HL-60 (cell line): Measurements from ENCODE around the gene CYP17A1.

ENCODE experiments used
- POLR2AphosphoS5 ChIP-seq: IDR thresholded peaks from 2 replicates; pipeline ENCODE4 v1.6.1; 2012; ENCODE audit warnings: low read depth
- TF ChIP-seq, protein P1 (sequence below): IDR thresholded peaks from one replicate; pipeline ENCODE4 v1.5.1; 2011; ENCODE audit warnings: low read length, control low read depth, inconsistent platforms; ENCODE audit not compliant: insufficient read depth
- TF ChIP-seq, protein P2 (sequence below): IDR thresholded peaks from 2 replicates; pipeline ENCODE4 v1.6.1; 2012; ENCODE audit warnings: low read depth; ENCODE audit not compliant: insufficient replicate concordance

DNA sequence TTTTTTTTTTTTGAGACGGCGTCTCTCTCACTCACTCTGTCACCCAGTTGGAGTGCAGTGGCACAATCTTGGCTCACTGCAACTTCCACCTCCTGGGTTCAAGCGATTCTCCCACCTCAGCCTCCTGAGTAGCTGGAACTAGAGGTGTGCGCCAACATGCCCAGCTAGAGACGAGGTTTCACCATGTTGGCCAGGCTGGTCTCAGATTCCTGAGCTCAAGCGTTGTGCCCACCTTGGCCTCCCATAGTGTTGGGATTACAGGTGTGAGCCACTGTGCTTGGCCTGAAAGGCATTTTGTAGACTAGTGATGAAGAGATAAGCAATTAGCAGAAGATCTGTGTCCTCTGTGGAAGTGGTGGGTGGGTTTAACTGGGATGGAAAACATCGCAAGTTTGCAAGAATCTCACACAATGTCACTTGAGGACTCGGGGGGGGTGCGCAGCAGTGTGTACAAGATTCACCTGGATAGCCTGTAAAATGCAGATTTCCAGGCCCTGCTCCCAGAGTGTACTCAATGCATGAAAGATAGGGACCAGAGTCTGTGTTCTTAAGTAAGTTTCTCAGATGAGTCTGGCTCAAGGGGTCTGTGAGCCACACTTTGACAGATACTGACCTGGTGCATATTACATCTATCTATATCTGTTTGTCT lies 10.9 kb downstream of the CYP17A1 start:
- TF ChIP-seq, protein P1, sequence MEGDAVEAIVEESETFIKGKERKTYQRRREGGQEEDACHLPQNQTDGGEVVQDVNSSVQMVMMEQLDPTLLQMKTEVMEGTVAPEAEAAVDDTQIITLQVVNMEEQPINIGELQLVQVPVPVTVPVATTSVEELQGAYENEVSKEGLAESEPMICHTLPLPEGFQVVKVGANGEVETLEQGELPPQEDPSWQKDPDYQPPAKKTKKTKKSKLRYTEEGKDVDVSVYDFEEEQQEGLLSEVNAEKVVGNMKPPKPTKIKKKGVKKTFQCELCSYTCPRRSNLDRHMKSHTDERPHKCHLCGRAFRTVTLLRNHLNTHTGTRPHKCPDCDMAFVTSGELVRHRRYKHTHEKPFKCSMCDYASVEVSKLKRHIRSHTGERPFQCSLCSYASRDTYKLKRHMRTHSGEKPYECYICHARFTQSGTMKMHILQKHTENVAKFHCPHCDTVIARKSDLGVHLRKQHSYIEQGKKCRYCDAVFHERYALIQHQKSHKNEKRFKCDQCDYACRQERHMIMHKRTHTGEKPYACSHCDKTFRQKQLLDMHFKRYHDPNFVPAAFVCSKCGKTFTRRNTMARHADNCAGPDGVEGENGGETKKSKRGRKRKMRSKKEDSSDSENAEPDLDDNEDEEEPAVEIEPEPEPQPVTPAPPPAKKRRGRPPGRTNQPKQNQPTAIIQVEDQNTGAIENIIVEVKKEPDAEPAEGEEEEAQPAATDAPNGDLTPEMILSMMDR: no peak
- TF ChIP-seq, protein P2, sequence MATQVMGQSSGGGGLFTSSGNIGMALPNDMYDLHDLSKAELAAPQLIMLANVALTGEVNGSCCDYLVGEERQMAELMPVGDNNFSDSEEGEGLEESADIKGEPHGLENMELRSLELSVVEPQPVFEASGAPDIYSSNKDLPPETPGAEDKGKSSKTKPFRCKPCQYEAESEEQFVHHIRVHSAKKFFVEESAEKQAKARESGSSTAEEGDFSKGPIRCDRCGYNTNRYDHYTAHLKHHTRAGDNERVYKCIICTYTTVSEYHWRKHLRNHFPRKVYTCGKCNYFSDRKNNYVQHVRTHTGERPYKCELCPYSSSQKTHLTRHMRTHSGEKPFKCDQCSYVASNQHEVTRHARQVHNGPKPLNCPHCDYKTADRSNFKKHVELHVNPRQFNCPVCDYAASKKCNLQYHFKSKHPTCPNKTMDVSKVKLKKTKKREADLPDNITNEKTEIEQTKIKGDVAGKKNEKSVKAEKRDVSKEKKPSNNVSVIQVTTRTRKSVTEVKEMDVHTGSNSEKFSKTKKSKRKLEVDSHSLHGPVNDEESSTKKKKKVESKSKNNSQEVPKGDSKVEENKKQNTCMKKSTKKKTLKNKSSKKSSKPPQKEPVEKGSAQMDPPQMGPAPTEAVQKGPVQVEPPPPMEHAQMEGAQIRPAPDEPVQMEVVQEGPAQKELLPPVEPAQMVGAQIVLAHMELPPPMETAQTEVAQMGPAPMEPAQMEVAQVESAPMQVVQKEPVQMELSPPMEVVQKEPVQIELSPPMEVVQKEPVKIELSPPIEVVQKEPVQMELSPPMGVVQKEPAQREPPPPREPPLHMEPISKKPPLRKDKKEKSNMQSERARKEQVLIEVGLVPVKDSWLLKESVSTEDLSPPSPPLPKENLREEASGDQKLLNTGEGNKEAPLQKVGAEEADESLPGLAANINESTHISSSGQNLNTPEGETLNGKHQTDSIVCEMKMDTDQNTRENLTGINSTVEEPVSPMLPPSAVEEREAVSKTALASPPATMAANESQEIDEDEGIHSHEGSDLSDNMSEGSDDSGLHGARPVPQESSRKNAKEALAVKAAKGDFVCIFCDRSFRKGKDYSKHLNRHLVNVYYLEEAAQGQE: no peak
- TF ChIP-seq POLR2AphosphoS5: no peak
